HepG2 (cell line): Measurements from ENCODE around the gene AP4M1. TPM values are rescaled to one million over a fixed set of nuclear protein-coding genes. Genes with fewer than 3 reads are reported as not detected.

Source experiments
- ATAC-seq: fragments of 200-7000 bp; cut with Tn5 transposase; 3 replicates; pipeline ENCODE4 v1.9.1; 2020; ENCODE audit warnings: mild to moderate bottlenecking, moderate library complexity
- BruUV-seq: library from RNA; stranded (reverse); fragments of 400-500 nt; replicated peaks from 2 replicates; lab custom pipeline; 2021; lab: Mats Ljungman, UMichigan
- CTCF ChIA-PET: fragments of 300-600 bp; formaldehyde crosslinking; extraction: SDS; loops from one replicate; lab custom pipeline; 2021; ENCODE audit warnings: low total read pairs, inconsistent platforms, low intra/inter-chr PET ratio; lab: Yijun Ruan, JAX
- POLR2A ChIA-PET: fragments of 350-600 bp; sonication (Branson Sonifier 250); formaldehyde crosslinking; loops from one replicate; lab custom pipeline; 2020; ENCODE audit warnings: antibody characterized with exemption, inconsistent platforms; lab: Yijun Ruan, JAX
- DNase-seq: peaks from one replicate; pipeline ENCODE4 v3.0.0-alpha.2; 2015; ENCODE audit warnings: low spot score
- FAIRE-seq: peaks from 3 replicates; lab custom pipeline; 2011; peaks lifted over from hg19 to GRCh38; lab: Jason Lieb, UNC
- H2AFZ ChIP-seq: one replicate; pipeline ENCODE4 v1.6.1; 2011; ENCODE audit warnings: low read length, inconsistent platforms
- H3K27ac ChIP-seq: fragments of 300-600 bp; 3 replicates; pipeline ENCODE4 v1.8.0; 2011; ENCODE audit warnings: mixed run types, mild to moderate bottlenecking, mixed read lengths, low read length, inconsistent platforms; ENCODE audit not compliant: insufficient read depth; ENCODE audit errors: extremely low read length
- H3K27me3 ChIP-seq, 2 experiments: fragments of 200-600 bp in 1 of 2; 2 replicates in 1 of 2; 3 replicates in 1 of 2; pipeline versions ENCODE4 v1.6.0 to v1.8.0; 2011; ENCODE audit warnings: low read length in 2 of 2, mild to moderate bottlenecking in 2 of 2, moderate library complexity in 2 of 2, inconsistent platforms in 1 of 2; ENCODE audit not compliant: insufficient read depth in 2 of 2, control insufficient read depth in 1 of 2
- H3K36me3 ChIP-seq, 2 experiments: fragments of 200-600 bp in 1 of 2; replicated peaks in 1 of 2; 2 replicates in 1 of 2; 3 replicates in 1 of 2; pipeline versions ENCODE4 v1.5.1 to v1.8.0; 2011; ENCODE audit warnings: low read length in 2 of 2, inconsistent platforms in 1 of 2; ENCODE audit not compliant: insufficient read depth in 2 of 2, control insufficient read depth in 1 of 2
- H3K4me1 ChIP-seq: 2 replicates; pipeline ENCODE4 v1.5.1; 2012; ENCODE audit warnings: low read length, inconsistent platforms; ENCODE audit not compliant: insufficient read depth
- H3K4me2 ChIP-seq: 2 replicates; pipeline ENCODE4 v1.6.0; 2011; ENCODE audit warnings: low read depth, low read length, inconsistent platforms
- H3K4me3 ChIP-seq, 3 experiments: fragments of 200-600 bp in 1 of 3; sonication (generic), shearing (Covaris generic) in 1 of 3; replicated peaks in 1 of 3; 2 replicates each; pipeline ENCODE4 v1.5.1; 2011 to 2016; ENCODE audit warnings: low read length in 3 of 3, inconsistent platforms in 2 of 3, low read depth in 2 of 3, mild to moderate bottlenecking in 2 of 3, control low read depth in 1 of 3, mixed read lengths in 1 of 3; ENCODE audit not compliant: insufficient read depth in 1 of 3
- H3K79me2 ChIP-seq: one replicate; pipeline ENCODE4 v1.6.1; 2011; ENCODE audit warnings: low read length, inconsistent platforms; ENCODE audit not compliant: insufficient read depth
- H3K9ac ChIP-seq: 2 replicates; pipeline ENCODE4 v1.6.0; 2011; ENCODE audit warnings: mild to moderate bottlenecking, low read depth, low read length, inconsistent platforms; ENCODE audit not compliant: insufficient read depth
- H3K9me3 ChIP-seq: 2 replicates; pipeline ENCODE4 v1.5.1; 2012; ENCODE audit warnings: mild to moderate bottlenecking, low read length
- H4K20me1 ChIP-seq: 2 replicates; pipeline ENCODE4 v1.6.0; 2011; ENCODE audit warnings: inconsistent platforms, mild to moderate bottlenecking, low read length, moderate library complexity; ENCODE audit not compliant: insufficient read depth
- ELF3 ChIP-seq: IDR thresholded peaks from 2 replicates; pipeline ENCODE4 v1.6.1; 2016; ENCODE audit warnings: missing genetic modification reagents, missing compliant biosample characterization
- MXD4 ChIP-seq: IDR thresholded peaks from 2 replicates; pipeline ENCODE4 v1.6.1; 2016; ENCODE audit warnings: mild to moderate bottlenecking, missing biosample characterization, missing genetic modification reagents
- NFATC3 ChIP-seq: sonication (generic); formaldehyde crosslinking; IDR thresholded peaks from 2 replicates; pipeline ENCODE4 v1.5.1; 2020; ENCODE audit warnings: mild to moderate bottlenecking, missing genetic modification reagents
- RELA ChIP-seq: sonication (generic); formaldehyde crosslinking; IDR thresholded peaks from 2 replicates; pipeline ENCODE4 v1.4.0; 2020; ENCODE audit warnings: missing genetic modification reagents
- SMAD3 ChIP-seq: sonication (generic); formaldehyde crosslinking; IDR thresholded peaks from 2 replicates; pipeline ENCODE4 v1.4.0; 2020; ENCODE audit warnings: missing genetic modification reagents
- ZFP36L2 ChIP-seq: sonication (generic); formaldehyde crosslinking; IDR thresholded peaks from 2 replicates; pipeline ENCODE4 v1.4.0; 2020; ENCODE audit warnings: missing genetic modification reagents
- ZKSCAN1 ChIP-seq: fragments of 150-350 bp; IDR thresholded peaks from 2 replicates; pipeline ENCODE4 v1.6.1; 2014; ENCODE audit warnings: low read length
- ZNF292 ChIP-seq: sonication (generic); formaldehyde crosslinking; IDR thresholded peaks from 2 replicates; pipeline ENCODE4 v1.8.1; 2022; ENCODE audit warnings: mild to moderate bottlenecking, low read depth, missing genetic modification reagents, borderline replicate concordance
- WGBS: methylation state at CpG from one replicate; pipeline ENCODE4 v1.1.6; 2017; ENCODE audit warnings: low lambda C conversion rate; 5-methylcytosine and 5-hydroxymethylcytosine counted together
- in situ Hi-C: cut with HindIII; loops from 2 replicates; pipeline ENCODE4 v1.10.0; 2017; ENCODE audit warnings: low pct_unique_long_range_greater_than_20kb; ENCODE audit not compliant: extremely low pct_ligation_motif_present
- intact Hi-C: fragments of 100-400 bp; cut with micrococcal nuclease; formaldehyde crosslinking; loops from one replicate; pipeline ENCODE4 v1.10.0; 2022; ENCODE audit not compliant: unreplicated experiment
- polyA plus RNA-seq, 8 experiments: library from polyadenylated mRNA; depleted of rRNA in 3 of 8; stranded (reverse) in 7 of 8; unstranded in 1 of 8; fragments of >200 nt; fragmentation: Illumina TruSeq in 4 of 8; extraction: Trizol in 4 of 8; gene quantifications; 2 replicates each; pipeline versions ENCODE4 v1.2.1 to v1.2.3, GENCODE V29; 2011 to 2016; ENCODE audit warnings: low read depth in 4 of 8, missing spikeins in 1 of 8, mixed read lengths in 1 of 8; ENCODE audit not compliant: insufficient read depth in 1 of 8
- total RNA-seq, 5 experiments: library from RNA; depleted of rRNA; stranded (reverse); fragments of >200 nt; fragmentation: Illumina TruSeq; extraction: Trizol; gene quantifications; 2 replicates each; pipeline ENCODE4 v1.2.3, GENCODE V29; 2016; ENCODE audit warnings: low read depth in 1 of 5
- TF ChIP-seq, protein P1 (sequence below): sonication (generic); formaldehyde crosslinking; IDR thresholded peaks from 2 replicates; pipeline ENCODE4 v1.8.1; 2023; ENCODE audit warnings: mild to moderate bottlenecking, missing genetic modification reagents

AP4M1 gene
- total and polyA plus RNA-seq, 2 of the 13 experiments (the other 11 are each of a cell fraction or from before 2014, with no cell fraction given) = 6.3 to 9.7 TPM

DNA sequence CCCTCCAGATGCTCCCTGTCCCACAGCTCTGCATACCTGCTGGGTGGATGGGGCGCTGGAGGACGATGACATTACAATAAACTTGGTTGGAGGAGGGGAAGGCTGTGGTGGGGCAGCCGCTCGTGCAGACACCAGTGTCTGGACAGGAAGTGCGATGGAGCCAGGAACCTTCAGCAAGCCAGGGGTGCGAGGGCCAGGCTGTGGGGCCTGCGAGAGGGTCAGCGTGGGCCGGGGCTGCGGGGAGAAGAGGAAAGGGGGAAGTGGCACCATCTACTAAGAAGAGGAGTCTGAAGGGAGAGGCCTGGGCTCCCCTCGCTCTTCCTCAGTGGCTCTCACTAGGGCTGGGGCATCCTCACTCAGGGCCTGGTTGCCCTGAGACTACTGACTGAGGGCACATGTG lies 6.4 kb downstream of the AP4M1 start:
- POLR2A ChIA-PET = no interaction called here
- H3K4me1 ChIP-seq = peaks cover 18% of the 10 kb centered on the region
- no peak overlapping the region for H3K4me3 ChIP-seq
- intact Hi-C loops = no loop called here
- no peak overlapping the region for H2AFZ ChIP-seq
- no peak overlapping the region for H3K27ac ChIP-seq
- no peak for DNase-seq
- CTCF ChIA-PET = no interaction called here
- TF ChIP-seq ELF3 (CRISPR knock-in tag) (no peak), ZNF292 (CRISPR knock-in tag) (no peak), ZFP36L2 (CRISPR knock-in tag) (no peak), MXD4 (CRISPR knock-in tag) (no peak), ZKSCAN1 (no peak), NFATC3 (no peak), SMAD3 (no peak), RELA (CRISPR knock-in tag) (no peak)
- TF ChIP-seq, protein P1, sequence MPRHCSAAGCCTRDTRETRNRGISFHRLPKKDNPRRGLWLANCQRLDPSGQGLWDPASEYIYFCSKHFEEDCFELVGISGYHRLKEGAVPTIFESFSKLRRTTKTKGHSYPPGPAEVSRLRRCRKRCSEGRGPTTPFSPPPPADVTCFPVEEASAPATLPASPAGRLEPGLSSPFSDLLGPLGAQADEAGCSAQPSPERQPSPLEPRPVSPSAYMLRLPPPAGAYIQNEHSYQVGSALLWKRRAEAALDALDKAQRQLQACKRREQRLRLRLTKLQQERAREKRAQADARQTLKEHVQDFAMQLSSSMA (CRISPR knock-in tag) = no peak
- H3K36me3 ChIP-seq = peaks cover 10 to 30% of the 10 kb centered on the region in 2 experiments; a peak in 4 of 5 replicates
- no peak overlapping the region for H3K9ac ChIP-seq
- 97% methylated on average over 11 of the region's 11 CpGs for WGBS
- in situ Hi-C loops = no loop called here
- FAIRE-seq = no peak
- no peaks in the 10 kb centered on the region for H3K27me3 ChIP-seq
- no peak overlapping the region for H3K4me2 ChIP-seq
- H3K9me3 ChIP-seq = no peaks in the 10 kb centered on the region
- ATAC-seq = no peak
- H4K20me1 ChIP-seq = no peaks in the 10 kb centered on the region
- no TSS peak for BruUV-seq
- H3K79me2 ChIP-seq = no peaks in the 10 kb centered on the region
